ENCODE results near the gene SDF4. TPM values are rescaled to one million over a fixed set of nuclear protein-coding genes. Genes with fewer than 3 reads are reported as not detected.

The SDF4 gene
- total RNA-seq, 4 donors from 2014 or later: 57.5 to 87.6 (median 73.1) TPM

- no peaks in the 10 kb centered on the region for H3K9me3 ChIP-seq
- peaks cover 23% of the 10 kb centered on the region for H3K4me1 ChIP-seq
- no peak for DNase-seq (ENCODE audit: low spot score in 2 of 2)
- 75% methylated on average over 12 of the region's 22 CpGs for WGBS
- H3K27me3 ChIP-seq: no peaks in the 10 kb centered on the region
- H3K4me3 ChIP-seq: no peak overlapping the region
- H3K27ac ChIP-seq: no peak overlapping the region
- peaks cover 72% of the 10 kb centered on the region for H3K36me3 ChIP-seq
- TF ChIP-seq POLR2A (IDR thresholded peaks at IDR 0.05): no peak
- TF ChIP-seq POLR2AphosphoS5 (IDR thresholded peaks at IDR 0.05): no peak
- TF ChIP-seq CTCF (IDR thresholded peaks at IDR 0.05): no peak
- no peak for TF ChIP-seq EP300 (IDR thresholded peaks at IDR 0.05)
These were observed 27.3 kb upstream of the SDF4 start for GRCh38 chr1:1259119-1259488.

- TF ChIP-seq POLR2AphosphoS5 (IDR thresholded peaks at IDR 0.05): no peak
- TF ChIP-seq EP300 (IDR thresholded peaks at IDR 0.05): no peak
- TF ChIP-seq CTCF (IDR thresholded peaks at IDR 0.05): no peak
- no peak for TF ChIP-seq POLR2A (IDR thresholded peaks at IDR 0.05)
- H3K27ac ChIP-seq: no peak overlapping the region
- H3K27me3 ChIP-seq: no peaks in the 10 kb centered on the region
- no peak for DNase-seq (ENCODE audit: low spot score in 2 of 2)
- peaks cover 23% of the 10 kb centered on the region for H3K4me1 ChIP-seq
- 88% methylated on average over 30 of the region's 31 CpGs for WGBS
- no peaks in the 10 kb centered on the region for H3K9me3 ChIP-seq
- H3K4me3 ChIP-seq: no peak overlapping the region
- H3K36me3 ChIP-seq: peaks cover 69% of the 10 kb centered on the region
These were observed 25.4 kb upstream of the SDF4 start for GRCh38 chr1:1256956-1257871.

- Histone ChIP-seq H3K4me1 (peaks cover 29% of the 10 kb centered on the region), H3K27me3 (no peaks in the 10 kb centered on the region), H3K36me3 (peaks cover 57% of the 10 kb centered on the region), H3K9me3 (no peaks in the 10 kb centered on the region), H3K27ac (no peak overlapping the region), H3K4me3 (no peak overlapping the region)
- TF ChIP-seq EP300 (IDR thresholded peaks at IDR 0.05) (no peak), CTCF (IDR thresholded peaks at IDR 0.05) (no peak), POLR2AphosphoS5 (IDR thresholded peaks at IDR 0.05) (no peak)
- no peak for DNase-seq (ENCODE audit: low spot score in 2 of 2)
- WGBS: 94% methylated on average over 3 of the region's 10 CpGs
These were observed 23.8 kb upstream of the SDF4 start for GRCh38 chr1:1255611-1256010.

- no peaks in the 10 kb centered on the region for H3K27me3 ChIP-seq
- no peak for DNase-seq (ENCODE audit: low spot score in 2 of 2)
- H3K36me3 ChIP-seq: peaks cover 57% of the 10 kb centered on the region
- TF ChIP-seq EP300 (IDR thresholded peaks at IDR 0.05) (no peak), POLR2AphosphoS5 (IDR thresholded peaks at IDR 0.05) (no peak), POLR2A (IDR thresholded peaks at IDR 0.05) (no peak), CTCF (IDR thresholded peaks at IDR 0.05) (no peak)
- peaks cover 28% of the 10 kb centered on the region for H3K4me1 ChIP-seq
- H3K27ac ChIP-seq: no peak overlapping the region
- WGBS: 91% methylated on average over 22 of the region's 26 CpGs
- H3K4me3 ChIP-seq: no peak overlapping the region
- H3K9me3 ChIP-seq: no peaks in the 10 kb centered on the region
These were observed 23.3 kb upstream of the SDF4 start for GRCh38 chr1:1255078-1255477.

GRCh38 chr1:1254667-1254998 lies 22.8 kb upstream of the SDF4 start:
- no peak for DNase-seq (ENCODE audit: low spot score in 2 of 2)
- Histone ChIP-seq H3K9me3 (no peaks in the 10 kb centered on the region), H3K36me3 (peaks cover 54% of the 10 kb centered on the region), H3K27ac (no peak overlapping the region), H3K4me3 (no peak overlapping the region), H3K27me3 (no peaks in the 10 kb centered on the region), H3K4me1 (peaks cover 25% of the 10 kb centered on the region)
- TF ChIP-seq EP300 (IDR thresholded peaks at IDR 0.05) (no peak), CTCF (IDR thresholded peaks at IDR 0.05) (no peak), POLR2AphosphoS5 (IDR thresholded peaks at IDR 0.05) (no peak), POLR2A (IDR thresholded peaks at IDR 0.05) (no peak)
- 70% methylated on average over 18 of the region's 21 CpGs for WGBS

Measured in suprapubic skin (tissue), 4 donors.